Activated CD8-positive, alpha-beta memory T cell treated with anti-CD3 and anti-CD28 coated beads, Interleukin-2, amount 50 U/mL, for 24 hours (primary cell): ENCODE data around the gene SLC17A9.
"Not testable (repeated sequence)": the region's sequence is repeated elsewhere in the genome, so short reads cannot be mapped to it uniquely, and the experiment has no call there.

ENCODE experiments used
- DNase-seq: peaks from one replicate; pipeline ENCODE4 v3.0.0-alpha.2; 2020; ENCODE audit errors: extremely low read depth

Gene SLC17A9

DNA sequence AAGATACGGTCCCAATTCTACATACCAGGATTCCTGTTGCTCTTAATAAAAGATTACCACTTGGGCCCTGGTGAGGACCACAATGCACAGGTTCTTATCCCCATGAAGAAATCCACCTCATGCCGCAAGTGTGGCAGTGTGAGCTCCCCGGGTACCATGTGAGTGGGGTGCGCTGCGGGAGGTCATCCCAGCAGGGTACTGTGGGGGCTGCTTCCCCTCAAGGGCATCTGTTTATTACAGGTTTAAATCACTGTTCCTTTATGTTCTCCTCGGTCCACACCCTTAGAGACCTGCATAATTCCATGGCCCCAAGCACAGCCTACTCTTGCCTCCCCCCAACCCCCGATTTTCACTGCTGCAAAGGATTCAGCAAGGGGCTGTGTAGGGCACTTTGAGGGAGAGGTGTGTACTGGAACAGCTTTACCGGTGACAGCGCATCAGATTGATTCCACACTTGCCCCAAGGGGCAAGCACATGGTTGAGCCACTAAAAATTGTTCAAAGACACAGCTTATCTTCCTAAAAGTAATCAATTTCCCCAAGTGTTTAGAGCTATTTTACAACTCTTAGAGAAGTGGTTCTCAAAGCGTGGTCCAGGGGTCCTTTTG is 32.4 kb upstream of the SLC17A9 start:
- no peak for DNase-seq

DNA sequence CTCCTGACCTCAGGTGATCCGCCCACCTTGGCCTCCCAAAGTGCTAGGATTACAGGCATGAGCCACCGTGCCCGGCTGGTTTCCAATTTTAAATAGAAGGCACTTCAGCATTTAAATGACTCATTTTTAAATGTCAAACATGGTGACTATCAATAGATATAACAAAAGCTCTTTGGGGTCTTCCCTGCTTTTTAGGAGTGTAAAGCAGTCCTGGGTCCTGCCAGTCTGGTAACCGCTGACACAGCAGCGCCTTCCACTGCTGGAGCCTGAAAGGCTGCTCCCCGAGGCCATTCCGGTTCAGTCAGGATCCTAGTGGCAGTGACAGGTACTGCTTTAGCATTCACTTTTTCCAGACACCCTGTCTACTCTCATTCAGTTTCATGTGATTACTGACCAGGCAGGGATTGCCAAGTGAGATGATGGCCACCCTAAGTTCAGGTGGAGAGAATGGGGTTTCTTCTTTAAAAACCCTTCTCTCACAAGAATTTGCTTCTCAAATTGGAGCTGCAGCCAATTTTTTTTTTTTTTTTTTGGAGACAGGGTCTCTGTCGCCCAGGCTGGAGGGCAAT is 31.3 kb upstream of the SLC17A9 start:
- DNase-seq = no peak

DNA sequence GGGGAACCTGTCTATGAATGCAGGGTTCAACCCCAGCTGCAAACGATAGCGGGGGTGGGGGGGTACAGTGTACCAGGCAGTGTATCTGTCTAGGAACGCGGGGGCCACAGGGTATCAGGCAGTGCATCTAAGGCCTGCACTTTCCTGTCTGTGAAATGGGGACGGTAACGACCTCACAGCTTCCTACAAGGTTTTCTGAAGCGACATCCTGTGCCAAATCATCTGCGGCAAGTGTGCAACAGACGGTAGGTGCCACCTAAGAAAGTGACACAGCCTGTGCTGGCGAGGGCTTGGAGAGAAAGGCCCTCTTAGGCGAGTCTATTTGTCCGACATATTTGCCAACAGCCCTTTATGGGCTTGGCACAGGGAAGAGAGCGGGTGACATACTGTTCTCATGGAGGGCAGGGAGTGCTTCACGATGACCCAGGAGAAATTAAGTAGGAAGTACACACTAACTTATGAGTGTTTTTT is 30.0 kb upstream of the SLC17A9 start:
- no peak for DNase-seq

DNA sequence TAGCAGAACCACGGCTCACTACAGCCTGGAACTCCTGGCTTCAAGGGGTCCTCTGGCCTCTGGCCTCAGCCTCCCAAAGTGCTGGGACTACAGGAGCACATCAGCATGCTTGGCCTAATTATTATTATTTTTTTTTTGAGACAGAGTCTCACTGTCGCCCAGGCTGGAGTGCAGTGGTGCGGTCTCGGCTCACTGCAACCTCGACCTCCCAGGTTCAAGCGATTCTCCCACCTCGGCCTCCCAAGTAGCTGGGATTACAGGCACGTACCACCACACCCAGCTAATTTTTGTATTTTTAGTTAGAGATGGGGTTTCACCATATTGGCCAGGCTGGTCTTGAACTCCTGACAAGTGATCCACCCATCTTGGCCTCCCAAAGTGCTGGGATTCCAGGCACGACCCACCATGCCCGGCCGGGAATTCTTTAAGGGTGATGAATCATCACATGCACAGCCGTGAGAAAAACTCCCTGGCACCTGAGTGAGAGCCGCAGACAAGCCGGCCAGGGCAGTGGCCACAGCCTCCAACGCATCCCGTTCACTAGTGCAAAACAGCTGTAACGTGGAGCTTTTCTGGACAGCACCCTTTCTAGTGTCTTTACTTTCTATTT is 29.3 kb upstream of the SLC17A9 start:
- DNase-seq = not testable (repeated sequence)

DNA sequence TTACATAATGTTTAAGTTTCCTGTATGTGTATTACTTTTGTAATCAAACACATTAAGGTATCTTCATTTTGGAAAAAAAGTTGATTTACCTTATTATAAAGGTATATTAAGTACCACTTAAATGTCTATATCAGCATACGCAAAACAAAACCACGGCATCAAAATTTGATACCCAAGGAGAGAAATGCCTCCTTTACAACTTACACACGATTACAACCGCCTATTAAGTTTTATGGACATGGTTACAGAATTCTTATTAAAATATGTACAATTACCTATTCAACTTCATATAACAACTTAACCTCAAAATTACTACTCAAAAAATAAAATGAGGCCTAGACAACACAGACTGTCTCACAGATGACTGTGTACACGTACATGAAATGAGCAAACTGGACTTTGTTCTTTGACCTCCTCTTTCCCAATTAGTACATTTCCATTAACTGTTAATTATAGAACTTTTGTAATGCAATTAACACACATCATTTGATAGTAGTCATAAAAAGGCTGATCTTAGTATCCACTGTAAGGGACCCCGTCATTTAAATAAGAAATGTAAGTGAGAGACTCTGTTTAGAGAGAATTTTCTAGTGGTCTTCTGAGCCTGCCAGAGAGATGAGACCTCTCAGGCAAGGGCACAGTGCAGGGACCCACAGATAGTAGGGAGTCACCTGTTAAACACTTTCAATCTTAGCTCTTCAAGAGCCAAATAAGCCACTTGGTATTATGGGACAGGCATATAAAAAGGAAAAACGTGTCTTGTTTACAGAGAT is 28.7 kb upstream of the SLC17A9 start:
- DNase-seq = no peak

DNA sequence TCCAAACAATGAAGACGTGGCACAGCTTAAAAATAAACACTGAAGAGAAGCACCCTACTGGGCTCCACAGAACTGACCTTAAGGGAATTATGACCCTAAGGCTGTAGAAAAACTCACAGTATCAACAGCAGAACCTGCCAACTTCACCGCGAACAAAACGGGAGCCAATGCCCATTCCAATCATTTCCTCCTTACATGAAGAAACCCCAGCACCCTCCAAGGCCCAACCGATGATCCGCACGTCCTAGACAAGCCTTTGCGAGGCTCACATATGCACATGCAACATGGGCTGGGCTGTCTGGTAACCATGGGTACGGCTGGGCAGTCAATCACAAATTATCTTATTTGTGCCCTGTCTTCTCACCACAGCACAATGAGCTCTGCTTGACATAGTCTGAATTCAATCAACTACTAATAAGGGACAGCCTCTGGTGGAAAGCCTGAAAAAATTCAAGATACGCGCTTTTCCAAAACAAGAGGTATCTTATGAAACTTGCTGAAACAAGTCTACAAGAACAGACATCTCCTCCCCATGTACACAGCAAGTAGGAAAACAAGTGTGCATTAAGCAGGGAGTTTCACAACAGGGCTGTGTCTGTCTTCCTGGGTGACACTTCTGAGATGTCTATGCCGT is 27.9 kb upstream of the SLC17A9 start:
- DNase-seq = no peak

DNA sequence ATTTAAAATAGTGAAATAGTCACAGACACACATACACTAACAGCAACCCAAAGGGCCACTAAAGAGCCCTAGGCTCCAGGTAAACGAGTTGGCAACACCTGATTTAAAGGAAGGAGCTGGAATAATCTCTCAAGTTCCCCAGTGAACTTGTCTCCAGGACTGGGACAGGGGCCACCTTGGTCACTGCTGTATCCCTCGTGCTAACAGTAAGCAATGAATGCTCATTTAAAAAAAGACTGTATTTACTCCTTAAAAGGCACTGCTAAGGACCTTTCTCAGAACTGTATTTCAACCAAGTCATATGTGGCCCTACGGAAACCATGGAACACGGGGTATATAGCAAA is 27.5 kb upstream of the SLC17A9 start:
- no peak for DNase-seq

DNA sequence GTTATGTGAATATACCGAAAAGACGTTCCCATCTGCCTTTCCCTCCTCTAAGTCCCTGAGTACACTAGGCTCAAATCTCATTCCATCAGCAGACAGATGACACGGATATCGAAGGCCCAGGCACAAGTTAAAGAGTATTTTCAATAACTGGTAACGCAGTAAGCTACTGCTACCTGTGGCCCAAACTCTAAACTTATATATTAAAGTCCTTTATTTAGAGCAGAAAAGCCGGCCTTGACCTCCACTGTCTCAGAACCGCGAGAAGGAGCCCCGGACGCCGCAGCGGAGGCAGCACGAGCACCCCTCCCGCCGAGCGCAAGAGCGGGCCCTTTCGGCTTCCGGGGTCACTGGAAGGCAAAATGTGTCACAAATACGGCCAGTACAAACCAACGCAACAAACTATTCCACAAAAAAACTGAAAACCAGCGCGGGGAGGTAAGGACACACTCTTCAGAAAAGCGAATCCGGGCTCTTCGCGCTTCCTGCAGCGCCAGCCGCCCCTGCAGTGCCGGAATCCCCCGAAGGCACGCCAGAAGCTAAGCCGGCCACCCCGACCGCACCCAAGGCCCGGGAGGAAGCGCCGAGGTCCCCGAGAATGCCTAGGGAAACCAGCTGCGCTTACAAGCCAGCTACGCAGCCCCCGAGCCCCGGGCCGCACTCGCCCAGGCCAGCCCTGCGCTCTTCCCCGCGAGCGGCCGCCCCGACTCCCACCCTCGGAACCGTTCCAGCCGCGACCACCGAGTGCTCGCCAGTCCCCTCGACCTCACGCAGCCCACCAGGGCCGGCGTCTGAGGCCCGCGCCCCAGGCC is 26.9 kb upstream of the SLC17A9 start:
- DNase-seq = no peak

DNA sequence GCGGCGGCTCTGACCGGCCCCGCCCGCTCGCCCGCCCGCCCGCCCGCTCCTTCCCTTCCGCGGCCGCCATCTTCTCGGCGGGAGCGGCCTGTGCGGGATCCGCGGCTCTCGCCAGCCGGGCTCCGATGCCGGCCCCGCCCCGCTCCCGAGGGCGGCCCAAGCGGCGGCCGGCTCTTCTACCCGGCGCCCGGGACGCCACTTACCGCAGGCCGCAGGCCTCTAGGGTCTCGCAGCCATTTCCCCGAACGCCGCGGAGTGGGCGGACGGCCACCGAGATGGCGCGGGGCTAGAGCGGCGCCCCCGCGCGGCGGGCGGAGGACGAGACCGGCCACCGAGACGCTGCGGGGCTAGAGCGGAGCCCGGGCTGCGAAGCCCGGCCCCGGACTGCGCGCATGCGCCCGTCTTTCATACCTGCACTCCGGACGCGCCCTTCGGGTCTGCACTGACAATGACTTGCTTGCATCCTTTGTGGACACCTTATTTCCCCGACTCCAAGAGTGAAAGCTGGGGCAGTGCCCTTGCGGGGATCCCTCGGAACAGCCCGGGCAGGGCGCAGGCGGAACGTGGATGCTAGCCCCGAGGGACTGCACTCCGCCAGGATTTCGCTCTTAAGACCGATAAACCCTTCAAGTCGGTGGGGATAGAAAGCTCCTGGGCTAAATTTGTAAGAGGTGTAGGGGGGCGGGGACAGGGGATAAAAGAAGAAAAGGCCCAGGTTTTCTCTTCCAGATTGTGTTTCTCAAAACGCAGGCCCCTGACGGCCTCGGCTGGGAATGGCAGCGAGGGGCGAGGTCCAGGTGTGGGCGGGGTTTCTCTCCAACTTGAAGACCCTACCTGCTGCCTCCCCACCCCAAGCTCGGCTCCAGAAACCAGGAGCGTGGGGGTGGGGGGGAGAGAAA is 26.0 kb upstream of the SLC17A9 start, which contains the start of gene DIDO1:
Gene DIDO1, minus strand, starts transcription at position 277 of the 899 bp plus-strand sequence.
- DNase-seq = peak; percentile 64

DNA sequence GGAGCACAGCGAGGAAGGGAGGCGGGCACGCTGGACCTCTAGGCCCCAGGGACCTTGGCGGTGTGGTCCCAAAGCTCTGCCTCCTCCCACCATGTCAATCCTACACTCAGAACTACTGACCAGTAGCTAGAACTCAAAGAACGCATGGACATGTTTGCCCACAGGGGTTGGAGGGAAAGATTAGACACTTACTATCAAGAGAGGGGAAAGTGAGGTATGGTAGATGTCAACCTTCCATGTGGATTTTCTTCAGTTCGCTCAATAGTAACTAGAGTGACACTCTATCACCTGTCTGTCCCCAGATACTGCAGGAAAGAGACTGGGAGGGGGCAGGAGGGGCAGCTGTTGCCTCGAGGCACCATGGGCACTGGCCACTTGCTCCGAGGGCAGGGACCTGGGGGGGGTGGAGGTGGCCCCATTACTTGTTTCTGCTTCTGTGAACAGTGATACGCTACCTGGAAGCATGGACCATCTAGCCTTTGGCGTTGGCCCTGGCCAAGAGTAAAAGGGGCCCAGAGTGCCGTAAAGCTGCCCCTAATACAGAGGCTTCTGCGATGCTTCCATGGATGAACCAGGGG is 25.3 kb upstream of the SLC17A9 start:
- no peak for DNase-seq

DNA sequence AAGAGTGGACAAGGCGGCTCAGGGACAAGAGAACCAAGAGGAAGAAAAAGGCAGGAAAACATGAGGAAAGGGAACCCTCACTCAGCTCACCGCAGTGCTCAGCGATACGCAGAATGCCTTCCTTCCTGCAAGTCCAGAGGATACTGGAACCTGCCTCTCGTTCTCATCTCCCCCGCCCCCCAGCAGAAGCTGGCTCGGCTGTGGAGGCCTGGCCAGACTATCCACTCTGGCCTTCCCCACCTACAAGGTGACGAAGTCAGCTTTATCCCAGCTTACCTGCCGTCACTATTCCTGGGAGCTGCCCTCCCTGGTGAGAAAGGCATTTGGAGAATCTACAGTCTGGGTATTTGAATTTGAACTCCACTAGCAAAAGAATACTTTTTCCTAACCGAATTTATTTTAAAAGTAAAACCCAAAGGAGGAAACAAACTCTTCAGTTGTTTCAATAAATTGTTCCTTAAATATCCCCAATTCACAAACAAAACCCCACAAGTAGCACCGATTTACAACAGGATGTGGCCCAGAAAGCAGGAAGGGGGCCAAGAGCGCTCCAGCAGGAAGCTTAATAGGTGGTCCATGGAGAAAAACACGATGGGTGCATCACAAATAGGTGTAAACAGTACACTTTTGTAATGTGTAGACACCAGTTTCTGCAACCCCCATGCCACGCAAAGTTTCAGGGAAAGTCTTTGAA is 24.1 kb upstream of the SLC17A9 start:
- DNase-seq = no peak

DNA sequence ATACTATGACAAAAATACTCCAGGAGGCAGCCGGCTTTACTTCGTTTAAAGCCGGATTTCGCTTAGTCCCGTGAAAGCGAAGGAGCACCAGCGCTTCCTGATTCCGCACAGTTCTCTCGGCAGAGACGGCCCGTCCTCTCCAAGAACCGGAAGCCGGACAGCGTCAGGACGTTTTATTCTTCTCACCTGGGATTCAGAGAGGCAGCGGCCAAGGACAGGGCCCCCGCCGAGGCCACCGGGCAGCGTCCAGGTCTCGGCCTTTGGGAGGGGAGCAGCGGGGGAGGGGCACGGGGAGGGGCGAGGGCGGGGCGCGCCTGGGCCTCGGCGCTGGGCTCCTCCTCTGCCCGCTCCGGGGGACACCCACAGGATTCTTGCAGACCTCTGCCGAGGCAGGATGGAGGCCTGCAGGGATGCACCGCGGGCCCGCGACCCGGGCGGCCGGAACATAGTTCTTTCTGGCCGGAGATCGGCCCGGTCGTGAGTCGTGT is 23.4 kb upstream of the SLC17A9 start:
- DNase-seq = no peak

DNA sequence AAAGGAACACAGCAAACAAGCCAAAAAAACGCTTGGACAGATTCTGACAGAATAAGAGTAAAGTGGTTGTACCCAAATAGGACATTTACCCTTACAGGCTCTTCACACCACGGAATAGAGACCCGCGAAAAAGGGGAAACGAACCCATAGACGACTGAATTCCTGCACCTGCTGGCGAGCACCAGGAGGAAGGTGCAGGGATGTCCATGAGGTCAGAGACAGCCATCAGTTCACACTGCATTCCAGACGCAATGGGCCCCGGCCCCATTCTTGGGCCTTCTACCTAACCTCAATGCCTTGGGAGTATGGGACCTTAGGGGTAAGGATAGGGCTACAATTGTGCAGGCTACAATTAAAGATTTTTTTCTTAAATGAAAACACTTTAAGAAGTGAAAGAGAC is 21.0 kb upstream of the SLC17A9 start:
- DNase-seq = no peak

DNA sequence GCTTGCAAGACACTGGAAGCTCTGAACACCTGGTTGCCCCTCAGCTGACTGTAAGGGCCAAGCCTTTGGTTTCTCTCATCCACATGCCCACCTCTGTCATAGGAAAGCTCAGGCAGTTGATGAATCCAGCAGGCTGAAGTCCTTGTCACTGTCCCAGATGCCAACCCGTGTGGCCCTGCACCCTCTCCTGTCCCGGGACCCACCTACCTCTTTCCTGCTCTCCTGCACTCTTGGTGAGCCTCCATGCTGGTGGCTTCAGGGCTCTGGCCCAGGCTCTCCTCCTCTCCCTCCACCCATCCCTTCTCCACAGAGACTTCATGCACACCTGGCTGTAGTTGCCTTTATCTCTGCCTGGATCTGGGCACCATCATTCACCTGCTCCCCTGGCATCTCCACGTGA is 18.5 kb upstream of the SLC17A9 start:
- DNase-seq = no peak

DNA sequence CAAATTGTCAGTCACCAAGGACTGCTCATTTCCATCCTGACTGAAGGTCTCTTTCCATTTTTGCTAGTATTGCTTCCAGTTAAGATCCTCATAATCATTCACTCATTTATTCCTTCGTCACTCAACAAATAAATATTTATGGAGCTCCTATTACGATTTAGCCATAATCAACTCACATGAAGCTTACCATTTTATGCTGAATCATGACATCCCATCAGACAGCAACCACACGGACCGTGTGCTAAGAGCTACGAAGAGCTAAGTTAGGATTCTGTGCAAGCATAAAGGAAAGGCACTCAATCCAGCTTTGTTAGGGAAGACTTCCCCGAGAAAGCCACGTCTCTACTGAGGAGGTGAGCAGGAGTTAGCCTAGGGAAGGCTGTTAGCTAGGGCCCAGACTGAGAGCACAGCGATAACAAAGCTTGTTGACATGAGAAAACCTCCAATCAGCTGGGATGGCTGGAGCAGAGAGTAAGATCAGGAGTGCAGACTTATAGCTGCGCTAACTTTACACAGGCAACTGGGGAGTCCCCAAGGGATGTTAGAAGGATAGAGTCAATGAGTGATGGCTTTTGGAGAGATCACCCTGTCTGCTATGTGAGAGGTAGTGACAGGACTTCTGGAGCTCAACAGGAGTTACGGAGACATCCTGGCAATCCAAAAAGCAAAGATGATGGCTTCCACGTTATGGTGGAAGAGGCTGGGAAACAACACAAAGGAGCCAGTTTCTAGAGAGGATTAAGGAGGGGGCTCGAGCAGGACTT is 17.1 kb upstream of the SLC17A9 start:
- DNase-seq = no peak

DNA sequence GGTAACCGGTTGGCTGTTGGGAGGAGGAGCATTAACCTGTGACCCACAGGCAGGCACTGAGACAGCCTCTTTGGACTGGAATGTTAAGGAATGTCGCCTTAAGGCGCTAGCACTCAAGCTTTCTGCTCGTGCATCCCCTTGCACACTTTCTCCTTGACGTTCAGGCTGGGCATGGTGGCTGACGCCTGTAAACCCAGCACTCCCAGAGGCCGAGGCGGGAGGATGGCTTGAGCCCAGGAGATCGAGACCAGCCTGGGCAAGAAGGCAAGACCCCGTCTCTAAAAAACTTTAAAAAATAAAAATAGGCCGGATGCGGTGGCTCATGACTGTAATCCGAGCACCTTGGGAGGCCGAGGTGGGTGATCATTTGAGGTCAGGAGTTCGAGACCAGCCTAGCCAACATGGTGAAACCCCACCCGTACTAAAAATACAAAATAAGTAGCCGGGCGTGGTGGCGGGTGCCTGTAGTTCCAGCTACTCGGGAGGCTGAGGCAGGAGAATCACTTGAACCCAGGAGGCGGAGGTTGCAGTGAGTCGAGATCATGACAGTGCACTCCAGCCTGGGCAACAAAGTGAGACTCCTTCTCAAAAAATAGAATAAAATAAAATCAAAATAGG is 16.4 kb upstream of the SLC17A9 start:
- DNase-seq = no peak

DNA sequence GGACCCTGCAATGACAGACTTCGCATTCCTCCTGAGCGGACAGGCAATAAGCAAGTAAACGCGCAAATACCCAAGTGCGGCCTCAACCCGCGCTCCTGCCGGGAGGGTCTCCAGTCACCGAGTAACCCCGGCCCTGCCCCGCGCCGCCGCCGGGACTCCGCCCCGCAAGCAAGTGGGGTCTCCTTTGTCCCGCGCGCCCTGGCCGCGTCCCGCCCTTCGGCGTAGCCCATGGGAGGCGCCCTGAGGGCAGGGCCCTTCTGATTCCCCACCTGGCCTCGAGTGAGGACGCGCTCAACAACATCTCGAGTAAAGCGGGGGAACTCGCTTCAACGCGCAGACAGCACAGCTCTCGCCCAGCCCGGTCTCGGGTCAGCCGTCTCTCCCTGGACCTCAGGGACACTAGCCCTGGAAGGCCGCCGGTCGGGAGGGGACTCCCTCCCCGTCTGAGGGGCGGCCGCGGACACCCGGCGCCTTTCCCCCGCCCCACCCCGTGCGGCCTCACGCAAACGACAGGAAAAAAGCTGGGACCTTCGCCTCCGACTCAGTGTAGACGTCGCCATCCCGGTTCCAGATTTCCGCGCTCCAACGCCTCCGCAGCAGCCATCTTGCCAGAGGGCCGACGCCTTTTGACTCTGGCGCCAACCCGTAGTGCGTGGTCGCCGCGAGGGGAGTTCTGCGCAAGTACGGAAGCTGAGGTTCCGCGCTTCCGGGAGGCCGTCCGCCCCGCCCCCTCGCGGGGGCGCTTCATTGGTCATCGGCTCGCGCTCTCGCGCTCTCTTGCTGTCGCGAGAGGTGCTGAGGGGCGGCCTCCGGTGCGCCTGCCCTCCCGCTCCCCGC is 15.0 kb upstream of the SLC17A9 start:
- peak; percentile 87 for DNase-seq
